Thoracic aorta (tissue), 2 donors: ENCODE measurements around the gene SH3RF2. TPM values are rescaled to one million over a fixed set of nuclear protein-coding genes. Genes with fewer than 3 reads are reported as not detected.

Experiments used
- ATAC-seq: fragments of 150-250 bp; one replicate; pipeline ENCODE4 v1.8.0; 2017; ENCODE audit warnings: low read depth; ENCODE audit not compliant: insufficient number of reproducible peaks, low FRiP score
- DNase-seq: peaks from one replicate; pipeline ENCODE4 v3.0.0-alpha.2; 2020; ENCODE audit warnings: low spot score
- H3K27ac ChIP-seq, 2 donors: fragments of 200-600 bp; sonication (generic); 1 replicate in 1 of 2; 2 replicates in 1 of 2; pipeline ENCODE4 v1.5.1; 2016; ENCODE audit warnings: mild to moderate bottlenecking in 2 of 2, moderate library complexity in 2 of 2
- H3K27me3 ChIP-seq: fragments of 200-600 bp; sonication (generic); replicated peaks from 2 replicates; pipeline ENCODE4 v1.6.0; 2016; ENCODE audit warnings: mild to moderate bottlenecking; ENCODE audit not compliant: insufficient read depth
- H3K36me3 ChIP-seq: fragments of 200-600 bp; sonication (generic); one replicate; pipeline ENCODE4 v1.5.1; 2016
- H3K4me1 ChIP-seq, 2 donors: fragments of 200-600 bp; sonication (generic); 1 replicate in 1 of 2; 2 replicates in 1 of 2; pipeline versions ENCODE4 v1.5.1 to v1.6.0; 2016; ENCODE audit warnings: low read depth in 2 of 2, mild to moderate bottlenecking in 1 of 2; ENCODE audit not compliant: control insufficient read depth in 1 of 2
- H3K4me3 ChIP-seq: fragments of 200-600 bp; sonication (generic); 2 replicates; pipeline ENCODE4 v1.5.1; 2016; ENCODE audit warnings: mild to moderate bottlenecking
- H3K9me3 ChIP-seq: fragments of 200-600 bp; sonication (generic); 2 replicates; pipeline ENCODE4 v1.5.1; 2016
- CTCF ChIP-seq: fragments of 200-600 bp; sonication (generic); IDR thresholded peaks from one replicate; pipeline ENCODE4 v1.5.1; 2019; ENCODE audit warnings: antibody characterized with exemption
- total RNA-seq, 2 donors: library from RNA; depleted of rRNA; stranded (reverse); fragments of >200 nt; gene quantifications; one replicate each; pipeline versions ENCODE4 v1.1.0 to v1.2.3, GENCODE V29; 2016

The SH3RF2 gene
- total RNA-seq, 2 donors from 2014 or later = 8.1 to 16.4 TPM

GRCh38 chr5:146068206-146068605, 131.8 kb downstream of the SH3RF2 start:
- no peak for TF ChIP-seq CTCF
- H3K4me3 ChIP-seq = no peak overlapping the region
- no peak for ATAC-seq

DNA sequence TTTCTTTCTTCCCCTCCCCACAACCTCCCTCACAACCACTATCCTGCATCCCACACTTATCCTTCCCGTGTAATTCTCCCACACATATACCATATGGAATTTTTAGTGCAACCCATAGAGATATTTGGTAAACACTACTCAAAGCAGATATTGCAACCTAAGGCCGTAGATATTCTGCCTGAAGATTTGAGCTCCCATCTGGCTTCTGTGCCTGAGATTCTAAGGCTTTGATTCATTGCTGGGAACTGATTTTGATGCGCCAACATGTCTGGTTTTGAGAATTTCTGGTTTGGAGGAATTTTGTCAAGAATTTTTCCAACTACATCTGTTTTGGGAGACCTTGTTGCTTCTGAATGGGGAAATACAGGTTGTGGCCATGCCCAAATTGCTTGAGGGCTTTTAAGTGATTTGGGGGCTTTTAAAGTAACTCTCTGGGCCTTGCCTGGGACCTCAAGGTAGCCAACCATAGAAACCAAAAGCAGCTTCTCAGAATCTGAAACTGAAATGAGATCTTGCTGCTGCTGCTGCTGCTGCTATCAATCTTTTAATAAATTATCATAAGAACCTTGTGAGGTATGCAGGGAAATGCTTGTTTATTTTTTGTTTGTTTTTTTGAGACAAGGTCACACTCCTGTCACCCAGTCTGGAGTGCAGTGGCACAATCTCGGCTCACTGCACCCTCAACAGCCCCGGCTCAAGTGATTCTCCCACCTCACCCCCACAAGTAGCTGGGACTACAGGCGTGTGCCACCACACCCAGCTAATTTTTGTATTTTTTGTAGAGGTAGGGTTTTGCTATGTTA, 132.8 kb downstream of the SH3RF2 start:
- DNase-seq (no peak), ATAC-seq (no peak)
- Histone ChIP-seq H3K27ac (no peak overlapping the region), H3K36me3 (no peaks in the 10 kb centered on the region), H3K4me1 (peaks cover 7 to 22% of the 10 kb centered on the region in 2 donors), H3K4me3 (no peak overlapping the region), H3K27me3 (no peaks in the 10 kb centered on the region), H3K9me3 (no peaks in the 10 kb centered on the region)
- TF ChIP-seq CTCF = no peak

More at GRCh38 chr5:146068206-146068605, 131.8 kb downstream of the SH3RF2 start:
- Histone ChIP-seq H3K9me3 (no peaks in the 10 kb centered on the region), H3K27me3 (no peaks in the 10 kb centered on the region), H3K4me1 (peaks cover 7 to 22% of the 10 kb centered on the region in 2 donors), H3K27ac (no peak overlapping the region), H3K36me3 (no peaks in the 10 kb centered on the region)
- no peak for DNase-seq

DNA sequence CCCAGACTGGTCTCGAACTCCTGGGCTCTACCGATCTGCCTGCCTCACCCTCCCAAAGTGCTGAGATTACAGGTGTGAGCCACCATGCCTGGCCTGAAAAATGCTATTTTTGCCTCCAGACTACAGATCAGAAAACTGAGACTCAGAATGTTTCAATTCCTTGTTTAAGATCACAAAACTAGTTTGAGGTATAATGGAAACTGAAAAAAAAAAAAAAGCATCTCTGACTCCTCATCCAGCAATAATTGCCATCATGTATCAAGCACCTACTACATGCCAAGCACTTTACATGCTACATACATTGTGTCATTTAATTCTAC, 133.4 kb downstream of the SH3RF2 start:
- DNase-seq (no peak), ATAC-seq (no peak)
- H3K9me3 ChIP-seq = no peaks in the 10 kb centered on the region
- H3K27me3 ChIP-seq = no peaks in the 10 kb centered on the region
- H3K36me3 ChIP-seq = no peaks in the 10 kb centered on the region
- no peak overlapping the region for H3K27ac ChIP-seq
- H3K4me1 ChIP-seq = peaks cover 7 to 22% of the 10 kb centered on the region in 2 donors
- H3K4me3 ChIP-seq = no peak overlapping the region
- no peak for TF ChIP-seq CTCF

GRCh38 chr5:146070746-146071145, 134.4 kb downstream of the SH3RF2 start:
- TF ChIP-seq CTCF = no peak
- ATAC-seq (no peak), DNase-seq (no peak)
- no peaks in the 10 kb centered on the region for H3K36me3 ChIP-seq
- no peak overlapping the region for H3K4me3 ChIP-seq
- H3K4me1 ChIP-seq = peaks cover 7 to 22% of the 10 kb centered on the region in 2 donors
- H3K27ac ChIP-seq = peak overlapping the region; percentile 0 to 46
- H3K27me3 ChIP-seq = no peaks in the 10 kb centered on the region
- no peaks in the 10 kb centered on the region for H3K9me3 ChIP-seq

DNA sequence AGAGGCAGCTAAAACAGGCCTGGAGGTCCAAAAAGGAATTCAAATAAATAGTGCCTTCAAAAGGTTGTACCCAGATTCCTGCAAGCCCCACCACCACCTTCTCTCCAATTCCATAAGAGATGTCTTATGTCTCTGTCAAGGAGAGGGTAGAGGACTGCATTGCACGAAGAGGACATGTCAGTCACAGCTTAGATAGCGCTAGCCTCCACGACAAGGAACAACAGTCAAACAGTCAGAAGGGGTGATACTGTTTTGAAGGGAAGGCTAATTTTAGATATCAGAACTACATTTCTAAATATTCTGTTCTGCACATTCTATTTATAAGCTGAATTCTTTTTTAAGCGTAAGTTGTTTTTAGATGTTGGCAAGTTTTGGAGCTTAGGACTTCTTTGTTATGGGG, 134.8 kb downstream of the SH3RF2 start:
- Histone ChIP-seq H3K9me3 (no peaks in the 10 kb centered on the region), H3K4me1 (peaks cover 7 to 22% of the 10 kb centered on the region in 2 donors), H3K36me3 (no peaks in the 10 kb centered on the region), H3K27me3 (no peaks in the 10 kb centered on the region), H3K4me3 (no peak overlapping the region), H3K27ac (peak overlapping the region; percentile 0 to 46)
- no peak for TF ChIP-seq CTCF
- DNase-seq (no peak), ATAC-seq (no peak)
